Neural cell (in vitro differentiated cells): ENCODE data around the gene DAGLA. TPM values are rescaled to one million over a fixed set of nuclear protein-coding genes. Genes with fewer than 3 reads are reported as not detected.

Experiments
- H2AFZ ChIP-seq: fragments of 200-600, 300-800 bp; sonication (generic), shearing (Covaris generic); 2 replicates; pipeline ENCODE4 v1.6.0; 2014; ENCODE audit warnings: low read depth, mild to moderate bottlenecking, antibody characterized with exemption, low read length, moderate library complexity
- H3F3A ChIP-seq: fragments of 200-600 bp; shearing (Covaris generic); 2 replicates; pipeline ENCODE4 v1.6.1; 2016; ENCODE audit warnings: mild to moderate bottlenecking, moderate library complexity, mixed read lengths, antibody characterized with exemption, low read length; ENCODE audit not compliant: insufficient read depth, poor library complexity, severe bottlenecking
- H3K27ac ChIP-seq: fragments of 200-600, 300-800 bp; sonication (generic), shearing (Covaris generic); 2 replicates; pipeline ENCODE4 v1.5.1; 2014; ENCODE audit warnings: mild to moderate bottlenecking, low read length, moderate library complexity
- H3K27me3 ChIP-seq: fragments of 300-800, 200-600 bp; sonication (generic), shearing (Covaris generic); 2 replicates; pipeline ENCODE4 v1.6.0; 2014; ENCODE audit warnings: mild to moderate bottlenecking, low read depth, low read length, moderate library complexity; ENCODE audit not compliant: insufficient read depth
- H3K36me3 ChIP-seq: fragments of 300-800, 200-600 bp; sonication (generic), shearing (Covaris generic); 2 replicates; pipeline ENCODE4 v1.5.1; 2014; ENCODE audit warnings: mild to moderate bottlenecking, antibody characterized with exemption, low read length, moderate library complexity; ENCODE audit not compliant: insufficient read depth
- H3K4me2 ChIP-seq: fragments of 300-800, 200-600 bp; sonication (generic), shearing (Covaris generic); 2 replicates; pipeline ENCODE4 v1.6.0; 2014; ENCODE audit warnings: mild to moderate bottlenecking, low read length
- H3K4me3 ChIP-seq: fragments of 300-800, 200-600 bp; sonication (generic), shearing (Covaris generic); 2 replicates; pipeline ENCODE4 v1.5.1; 2014; ENCODE audit warnings: mild to moderate bottlenecking, low read length, moderate library complexity
- H3K79me2 ChIP-seq: fragments of 200-600 bp; shearing (Covaris generic); replicated peaks from 2 replicates; pipeline ENCODE4 v1.6.0; 2014; ENCODE audit warnings: mild to moderate bottlenecking, low read length, moderate library complexity; ENCODE audit not compliant: insufficient read depth
- H3K9ac ChIP-seq: fragments of 300-800, 200-600 bp; sonication (generic), shearing (Covaris generic); 2 replicates; pipeline ENCODE4 v1.6.1; 2016; ENCODE audit warnings: mild to moderate bottlenecking, low read length, mixed read lengths
- H3K9me2 ChIP-seq: fragments of 200-600 bp; shearing (Covaris generic); 2 replicates; pipeline ENCODE4 v1.6.1; 2016; ENCODE audit warnings: mild to moderate bottlenecking, low read length, mixed read lengths; ENCODE audit not compliant: insufficient read depth
- H3K9me3 ChIP-seq: fragments of 200-600, 300-800 bp; sonication (generic), shearing (Covaris generic); 2 replicates; pipeline ENCODE4 v1.6.1; 2016; ENCODE audit warnings: mild to moderate bottlenecking, mixed run types, low read length, moderate library complexity, mixed read lengths
- H4K20me1 ChIP-seq: fragments of 200-600 bp; shearing (Covaris generic); 2 replicates; pipeline ENCODE4 v1.6.1; 2016; ENCODE audit warnings: mild to moderate bottlenecking, mixed run types; ENCODE audit not compliant: insufficient read depth
- EP300 ChIP-seq: fragments of 450-650 bp; conservative IDR thresholded peaks from 2 replicates; pipeline ENCODE4 v1.6.1; 2014; ENCODE audit warnings: antibody characterized with exemption, mild to moderate bottlenecking, moderate library complexity; ENCODE audit not compliant: poor library complexity, severe bottlenecking
- EZH2 ChIP-seq: fragments of 200-600, 300-800 bp; shearing (Covaris generic), sonication (generic); IDR thresholded peaks from 2 replicates; pipeline ENCODE4 v1.6.1; 2014; ENCODE audit warnings: antibody characterized with exemption, low read length, borderline replicate concordance, mild to moderate bottlenecking; ENCODE audit not compliant: insufficient read depth, poor library complexity, severe bottlenecking
- MXI1 ChIP-seq: fragments of 450-650 bp; conservative IDR thresholded peaks from 2 replicates; pipeline ENCODE4 v1.6.1; 2014; ENCODE audit warnings: antibody characterized with exemption, mild to moderate bottlenecking; ENCODE audit not compliant: poor library complexity, severe bottlenecking
- POLR2AphosphoS5 ChIP-seq: IDR thresholded peaks from 2 replicates; pipeline ENCODE4 v1.6.1; 2012
- RAD21 ChIP-seq: fragments of 450-650 bp; conservative IDR thresholded peaks from 2 replicates; pipeline ENCODE4 v1.6.1; 2014; ENCODE audit warnings: antibody characterized with exemption, mild to moderate bottlenecking, moderate library complexity
- REST ChIP-seq: IDR thresholded peaks from 2 replicates; pipeline ENCODE4 v1.6.1; 2012; ENCODE audit warnings: borderline replicate concordance
- SMC3 ChIP-seq: fragments of 450-650 bp; conservative IDR thresholded peaks from 2 replicates; pipeline ENCODE4 v1.6.1; 2014; ENCODE audit warnings: antibody characterized with exemption, mild to moderate bottlenecking, moderate library complexity; ENCODE audit not compliant: poor library complexity
- TAF1 ChIP-seq: IDR thresholded peaks from 2 replicates; pipeline ENCODE4 v1.6.1; 2012; ENCODE audit warnings: low read depth
- polyA plus RNA-seq: library from polyadenylated mRNA; depleted of rRNA; stranded (reverse); fragments of >200 nt; gene quantifications from 2 replicates; pipeline ENCODE4 v1.2.3, GENCODE V29; 2014
- TF ChIP-seq, protein P1 (sequence below): fragments of 450-650 bp; IDR thresholded peaks from 2 replicates; pipeline ENCODE4 v1.5.1; 2014; ENCODE audit warnings: antibody characterized with exemption, mild to moderate bottlenecking, moderate library complexity; ENCODE audit not compliant: poor library complexity, severe bottlenecking

Gene DAGLA
- polyA plus RNA-seq, 1 donor from 2014 or later, result 4.5 TPM

- Histone ChIP-seq H3K9ac (no peak overlapping the region), H3K27ac (no peak overlapping the region), H3K27me3 (no peaks in the 10 kb centered on the region), H3K79me2 (no peaks in the 10 kb centered on the region), H3K4me2 (no peak overlapping the region), H3K36me3 (no peaks in the 10 kb centered on the region), H3K9me2 (no peaks in the 10 kb centered on the region), H3K9me3 (no peaks in the 10 kb centered on the region), H4K20me1 (no peaks in the 10 kb centered on the region), H3K4me3 (no peak overlapping the region), H3F3A (no peaks in the 10 kb centered on the region), H2AFZ (no peak overlapping the region)
- TF ChIP-seq POLR2AphosphoS5 (no peak), EZH2 (no peak), MXI1 (no peak), EP300 (no peak), TAF1 (no peak), REST (no peak), SMC3 (no peak), RAD21 (no peak)
- TF ChIP-seq, protein P1, sequence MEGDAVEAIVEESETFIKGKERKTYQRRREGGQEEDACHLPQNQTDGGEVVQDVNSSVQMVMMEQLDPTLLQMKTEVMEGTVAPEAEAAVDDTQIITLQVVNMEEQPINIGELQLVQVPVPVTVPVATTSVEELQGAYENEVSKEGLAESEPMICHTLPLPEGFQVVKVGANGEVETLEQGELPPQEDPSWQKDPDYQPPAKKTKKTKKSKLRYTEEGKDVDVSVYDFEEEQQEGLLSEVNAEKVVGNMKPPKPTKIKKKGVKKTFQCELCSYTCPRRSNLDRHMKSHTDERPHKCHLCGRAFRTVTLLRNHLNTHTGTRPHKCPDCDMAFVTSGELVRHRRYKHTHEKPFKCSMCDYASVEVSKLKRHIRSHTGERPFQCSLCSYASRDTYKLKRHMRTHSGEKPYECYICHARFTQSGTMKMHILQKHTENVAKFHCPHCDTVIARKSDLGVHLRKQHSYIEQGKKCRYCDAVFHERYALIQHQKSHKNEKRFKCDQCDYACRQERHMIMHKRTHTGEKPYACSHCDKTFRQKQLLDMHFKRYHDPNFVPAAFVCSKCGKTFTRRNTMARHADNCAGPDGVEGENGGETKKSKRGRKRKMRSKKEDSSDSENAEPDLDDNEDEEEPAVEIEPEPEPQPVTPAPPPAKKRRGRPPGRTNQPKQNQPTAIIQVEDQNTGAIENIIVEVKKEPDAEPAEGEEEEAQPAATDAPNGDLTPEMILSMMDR, result no peak
Observed at GRCh38 chr11:61769169-61769920, 89.2 kb downstream of the DAGLA start.

- no peak overlapping the region for H2AFZ ChIP-seq
- no peaks in the 10 kb centered on the region for H3K9me2 ChIP-seq
- H3K27me3 ChIP-seq, result no peaks in the 10 kb centered on the region
- H3K79me2 ChIP-seq, result no peaks in the 10 kb centered on the region
- H3K27ac ChIP-seq, result no peak overlapping the region
- H3K9ac ChIP-seq, result no peak overlapping the region
- no peak overlapping the region for H3K4me3 ChIP-seq
- no peaks in the 10 kb centered on the region for H3K9me3 ChIP-seq
- TF ChIP-seq, protein P1, result no peak
- TF ChIP-seq RAD21 (no peak), MXI1 (no peak), TAF1 (no peak), POLR2AphosphoS5 (no peak), REST (no peak), EZH2 (no peak), SMC3 (no peak), EP300 (no peak)
- H4K20me1 ChIP-seq, result no peaks in the 10 kb centered on the region
- H3F3A ChIP-seq, result no peaks in the 10 kb centered on the region
- no peaks in the 10 kb centered on the region for H3K36me3 ChIP-seq
- no peak overlapping the region for H3K4me2 ChIP-seq
Observed at GRCh38 chr11:61769946-61770683, 89.9 kb downstream of the DAGLA start.
